HL-60/S4 treated with retinoic acid at 250 ng/mL for 4 days and 3 days (cell line): ENCODE results near the gene LLGL2.
"Not testable (repeated sequence)": the region's sequence is repeated elsewhere in the genome, so short reads cannot be mapped to it uniquely, and the experiment has no call there.

Experiments
- in situ Hi-C: fragments of 300-500 bp; cut with MboI; formaldehyde crosslinking; loops from 2 replicates; pipeline ENCODE4 v1.7.0; 2022; ENCODE audit warnings: low sequenced_read_pairs

The LLGL2 gene

GRCh38 chr17:75518983-75519537, 6.4 kb upstream of the LLGL2 start:
- in situ Hi-C loops, result no loop called here

- in situ Hi-C loops, result not testable (repeated sequence)
Measured at GRCh38 chr17:75520413-75520812, 5.1 kb upstream of the LLGL2 start.

GRCh38 chr17:75521290-75521689, 4.2 kb upstream of the LLGL2 start:
- in situ Hi-C loops, result no loop called here

GRCh38 chr17:75521951-75522727, 3.4 kb upstream of the LLGL2 start:
- in situ Hi-C loops, result no loop called here

GRCh38 chr17:75523647-75524046, 1.9 kb upstream of the LLGL2 start:
- in situ Hi-C loops, result no loop called here

- in situ Hi-C loops, result no loop called here
Measured at GRCh38 chr17:75524269-75524969, 1.1 kb upstream of the LLGL2 start.

- in situ Hi-C loops, result no loop called here
Measured at GRCh38 chr17:75525806-75526554, 483 bp downstream of the LLGL2 start.

GRCh38 chr17:75526555-75527270, 1.2 kb downstream of the LLGL2 start:
- in situ Hi-C loops, result no loop called here

- in situ Hi-C loops, result no loop called here
Measured at GRCh38 chr17:75530837-75531720, 5.6 kb downstream of the LLGL2 start.

GRCh38 chr17:75531721-75532072, 6.2 kb downstream of the LLGL2 start:
- in situ Hi-C loops, result no loop called here

- in situ Hi-C loops, result no loop called here
Measured at GRCh38 chr17:75535119-75535537, 9.6 kb downstream of the LLGL2 start.

GRCh38 chr17:75535871-75536270, 10.4 kb downstream of the LLGL2 start:
- in situ Hi-C loops, result no loop called here

- in situ Hi-C loops, result no loop called here
Measured at GRCh38 chr17:75536366-75536765, 10.9 kb downstream of the LLGL2 start.

GRCh38 chr17:75539967-75540729, 14.7 kb downstream of the LLGL2 start:
- in situ Hi-C loops, result no loop called here

GRCh38 chr17:75540923-75541503, 15.5 kb downstream of the LLGL2 start:
- in situ Hi-C loops, result no loop called here

GRCh38 chr17:75542229-75542628, 16.7 kb downstream of the LLGL2 start:
- in situ Hi-C loops, result no loop called here

GRCh38 chr17:75542728-75543336, 17.3 kb downstream of the LLGL2 start:
- in situ Hi-C loops, result no loop called here

- in situ Hi-C loops, result no loop called here
Measured at GRCh38 chr17:75544250-75544649, 18.8 kb downstream of the LLGL2 start.
